ENCODE measurements around the gene PIGU. TPM values are rescaled to one million over a fixed set of nuclear protein-coding genes. Genes with fewer than 3 reads are reported as not detected.

PIGU gene
- total RNA-seq, 1 experiment from 2014 or later: 25.0 TPM

DNA sequence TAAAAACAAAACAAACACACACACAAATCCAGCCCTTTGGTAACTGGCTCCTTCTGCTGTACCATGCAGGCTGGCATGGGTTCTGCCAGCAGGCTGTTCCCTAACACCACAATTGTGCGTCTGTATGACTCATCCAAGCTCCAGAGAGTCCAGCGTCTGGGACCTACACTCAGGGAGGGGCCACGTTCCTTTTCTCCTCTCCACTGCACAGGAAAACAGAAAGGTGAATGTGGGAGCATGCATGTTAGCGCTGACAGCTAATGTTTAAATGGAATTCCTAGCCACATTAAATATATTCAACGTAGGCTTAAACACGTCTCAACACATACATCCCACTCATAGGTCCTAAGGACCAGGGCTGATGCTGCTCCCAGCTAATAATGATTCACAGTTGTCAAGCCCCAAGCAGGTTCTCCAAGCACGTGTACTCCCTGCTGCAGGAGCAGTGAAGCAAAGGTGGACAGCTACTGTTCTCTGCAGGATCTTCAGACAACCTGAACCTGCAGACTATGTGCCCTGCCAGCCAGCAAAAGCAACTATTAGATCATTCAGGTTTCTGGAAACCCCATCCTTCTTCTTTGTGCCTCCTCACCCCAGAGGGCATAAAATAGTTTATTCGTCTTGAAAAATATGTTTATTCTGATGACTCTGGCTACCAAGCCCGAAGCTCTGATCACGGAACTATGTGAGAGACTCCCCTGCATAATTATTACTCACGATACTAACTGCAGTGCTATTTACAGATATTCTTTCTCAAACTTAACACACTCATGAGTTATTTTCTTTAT is 97.5 kb downstream of the PIGU start:
- H3K9me3 ChIP-seq (ENCODE audit: insufficient read depth, low read depth): no peaks in the 10 kb centered on the region
- no TSS peak for BruUV-seq (replicated peaks)
- TF ChIP-seq, protein P1, sequence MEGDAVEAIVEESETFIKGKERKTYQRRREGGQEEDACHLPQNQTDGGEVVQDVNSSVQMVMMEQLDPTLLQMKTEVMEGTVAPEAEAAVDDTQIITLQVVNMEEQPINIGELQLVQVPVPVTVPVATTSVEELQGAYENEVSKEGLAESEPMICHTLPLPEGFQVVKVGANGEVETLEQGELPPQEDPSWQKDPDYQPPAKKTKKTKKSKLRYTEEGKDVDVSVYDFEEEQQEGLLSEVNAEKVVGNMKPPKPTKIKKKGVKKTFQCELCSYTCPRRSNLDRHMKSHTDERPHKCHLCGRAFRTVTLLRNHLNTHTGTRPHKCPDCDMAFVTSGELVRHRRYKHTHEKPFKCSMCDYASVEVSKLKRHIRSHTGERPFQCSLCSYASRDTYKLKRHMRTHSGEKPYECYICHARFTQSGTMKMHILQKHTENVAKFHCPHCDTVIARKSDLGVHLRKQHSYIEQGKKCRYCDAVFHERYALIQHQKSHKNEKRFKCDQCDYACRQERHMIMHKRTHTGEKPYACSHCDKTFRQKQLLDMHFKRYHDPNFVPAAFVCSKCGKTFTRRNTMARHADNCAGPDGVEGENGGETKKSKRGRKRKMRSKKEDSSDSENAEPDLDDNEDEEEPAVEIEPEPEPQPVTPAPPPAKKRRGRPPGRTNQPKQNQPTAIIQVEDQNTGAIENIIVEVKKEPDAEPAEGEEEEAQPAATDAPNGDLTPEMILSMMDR (conservative IDR thresholded peaks at IDR 0.05): peak; percentile 79
- TF ChIP-seq EZH2 (IDR thresholded peaks at IDR 0.05; ENCODE audit: low read depth): no peak
- H3K36me3 ChIP-seq (ENCODE audit: low read depth): no peaks in the 10 kb centered on the region
- POLR2A ChIA-PET (ENCODE audit: unreplicated experiment): interaction anchor here (0.6 to 0.7 kb wide), 5 partner anchors 57 to 694 kb away, joined by 4 to 11 read pairs (median 5); no protein-coding TSS in a partner anchor
- peak; percentile 61 to 78 for DNase-seq
- no peaks in the 10 kb centered on the region for H3K27me3 ChIP-seq (ENCODE audit: insufficient read depth, low read depth)
- no peaks in the 10 kb centered on the region for H4K20me1 ChIP-seq (ENCODE audit: insufficient read depth)
- H3K4me1 ChIP-seq (replicated peaks; ENCODE audit: insufficient read depth): peaks cover 31% of the 10 kb centered on the region
- CTCF ChIA-PET: interaction anchor here (0.5 to 2.2 kb wide), 10 partner anchors 45 to 685 kb away, joined by 3 to 13 read pairs (median 4); no protein-coding TSS in a partner anchor
- H3K79me2 ChIP-seq (ENCODE audit: low read depth): no peaks in the 10 kb centered on the region
- intact Hi-C loops (cut with micrococcal nuclease; ENCODE audit: unreplicated experiment): loop anchor here (1.0 to 5.0 kb wide), 6 partner anchors 53 to 389 kb away; no protein-coding TSS in a partner anchor
- no peak overlapping the region for H2AFZ ChIP-seq
- no peaks in the 10 kb centered on the region for H3K9me2 ChIP-seq (ENCODE audit: insufficient read depth)
- no peak overlapping the region for H3K27ac ChIP-seq
- no peak overlapping the region for H3K4me2 ChIP-seq
- H3F3A ChIP-seq (ENCODE audit: insufficient read depth, low read depth): peaks cover 9% of the 10 kb centered on the region; the same call in 1 of the 2 replicates
- no peak overlapping the region for H3K4me3 ChIP-seq

DNA sequence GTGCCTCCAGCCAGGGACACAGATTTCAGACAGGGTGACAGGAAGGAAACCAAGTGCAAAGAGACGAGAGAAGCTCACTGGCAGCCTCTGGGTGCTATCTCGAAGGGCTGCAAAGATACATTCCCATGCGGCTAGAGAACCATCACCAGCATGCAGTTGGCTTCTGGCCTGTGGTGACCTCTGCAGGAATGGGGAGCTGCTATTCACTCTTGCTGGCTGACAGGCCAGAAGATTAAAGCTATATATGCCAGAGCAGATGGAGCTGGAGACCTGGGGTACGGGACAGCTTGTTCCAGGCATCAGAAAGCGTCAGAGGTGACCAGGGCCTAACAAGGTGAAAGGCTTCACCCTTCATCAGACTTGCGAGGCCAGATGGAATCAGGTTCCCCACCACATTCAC is 98.4 kb downstream of the PIGU start:
- Histone ChIP-seq H3K36me3 (ENCODE audit: low read depth) (no peaks in the 10 kb centered on the region), H2AFZ (no peak overlapping the region), H3K4me1 (replicated peaks; ENCODE audit: insufficient read depth) (peaks cover 30% of the 10 kb centered on the region), H3K27me3 (ENCODE audit: insufficient read depth, low read depth) (no peaks in the 10 kb centered on the region), H3K4me2 (no peak overlapping the region), H3F3A (ENCODE audit: insufficient read depth, low read depth) (peaks cover 9% of the 10 kb centered on the region; the same call in 1 of the 2 replicates), H3K9me3 (ENCODE audit: insufficient read depth, low read depth) (no peaks in the 10 kb centered on the region), H3K27ac (no peak overlapping the region), H3K9me2 (ENCODE audit: insufficient read depth) (no peaks in the 10 kb centered on the region), H3K79me2 (ENCODE audit: low read depth) (no peaks in the 10 kb centered on the region), H3K4me3 (no peak overlapping the region), H4K20me1 (ENCODE audit: insufficient read depth) (no peaks in the 10 kb centered on the region)
- POLR2A ChIA-PET (ENCODE audit: unreplicated experiment): no interaction called here
- DNase-seq: no peak
- intact Hi-C loops (cut with micrococcal nuclease; ENCODE audit: unreplicated experiment): loop anchor here (5.0 kb wide), 1 partner anchor 266 kb away; no protein-coding TSS in a partner anchor
- no TSS peak for BruUV-seq (replicated peaks)
- CTCF ChIA-PET: interaction anchor here (0.5 to 2.2 kb wide), 6 partner anchors 75 to 686 kb away, joined by 3 to 13 read pairs (median 5); no protein-coding TSS in a partner anchor
- TF ChIP-seq, protein P1 (conservative IDR thresholded peaks at IDR 0.05): no peak
- no peak for TF ChIP-seq EZH2 (IDR thresholded peaks at IDR 0.05; ENCODE audit: low read depth)

- no peaks in the 10 kb centered on the region for H3K27me3 ChIP-seq (ENCODE audit: insufficient read depth, low read depth)
- ChIA-PET POLR2A (ENCODE audit: unreplicated experiment) (no interaction called here), CTCF (interaction anchor here (1.1 to 2.2 kb wide), 2 partner anchors 189 to 192 kb away, joined by 3 to 13 read pairs; no protein-coding TSS in a partner anchor)
- H4K20me1 ChIP-seq (ENCODE audit: insufficient read depth): no peaks in the 10 kb centered on the region
- no TSS peak for BruUV-seq (replicated peaks)
- H3K4me3 ChIP-seq: no peak overlapping the region
- H3K9me2 ChIP-seq (ENCODE audit: insufficient read depth): no peaks in the 10 kb centered on the region
- peaks cover 25% of the 10 kb centered on the region for H3K4me1 ChIP-seq (replicated peaks; ENCODE audit: insufficient read depth)
- no peak overlapping the region for H2AFZ ChIP-seq
- H3K36me3 ChIP-seq (ENCODE audit: low read depth): no peaks in the 10 kb centered on the region
- H3K79me2 ChIP-seq (ENCODE audit: low read depth): no peaks in the 10 kb centered on the region
- no peak overlapping the region for H3K27ac ChIP-seq
- no peaks in the 10 kb centered on the region for H3K9me3 ChIP-seq (ENCODE audit: insufficient read depth, low read depth)
- H3K4me2 ChIP-seq: no peak overlapping the region
- intact Hi-C loops (cut with micrococcal nuclease; ENCODE audit: unreplicated experiment): loop anchor here (5.0 kb wide), 1 partner anchor 266 kb away; no protein-coding TSS in a partner anchor
- H3F3A ChIP-seq (ENCODE audit: insufficient read depth, low read depth): peaks cover 9% of the 10 kb centered on the region; the same call in 1 of the 2 replicates
- no peak for DNase-seq
- TF ChIP-seq EZH2 (IDR thresholded peaks at IDR 0.05; ENCODE audit: low read depth): no peak
- TF ChIP-seq, protein P1 (conservative IDR thresholded peaks at IDR 0.05): no peak
These were observed 98.9 kb downstream of the PIGU start for GRCh38 chr20:34578025-34578424.
